B cell (primary cell): ENCODE measurements around the gene ATP6V1D.

Experiments used
- EZH2 ChIP-seq: IDR thresholded peaks from 2 replicates; pipeline ENCODE4 v1.6.1; 2012; ENCODE audit warnings: borderline replicate concordance, low read depth, mild to moderate bottlenecking, moderate library complexity, low read length; ENCODE audit not compliant: insufficient read depth, poor library complexity, severe bottlenecking
- TF ChIP-seq, protein P1 (sequence below): fragments of 200-600 bp; IDR thresholded peaks from one replicate; pipeline ENCODE4 v1.8.0; 2022; ENCODE audit warnings: antibody characterized with exemption, mild to moderate bottlenecking

DNA sequence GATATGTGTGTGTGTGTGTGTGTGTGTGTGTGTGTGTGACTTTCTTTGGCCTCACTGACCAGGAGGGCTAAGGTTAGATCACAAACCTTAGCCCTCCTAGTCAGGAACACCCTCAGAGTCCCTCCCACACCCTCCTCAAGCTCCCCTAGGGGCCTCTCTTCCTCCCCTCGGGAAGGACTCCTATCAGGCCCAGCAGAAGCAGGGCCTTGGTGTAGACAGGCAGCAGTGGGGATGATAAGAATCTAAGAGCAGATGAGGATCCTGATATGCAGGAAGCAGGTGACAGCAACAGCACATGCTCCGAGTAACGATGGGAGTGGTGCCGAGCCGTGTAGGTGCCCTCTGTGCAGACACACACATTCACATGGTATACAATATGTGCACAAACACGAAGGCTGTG lies 31.7 kb upstream of the ATP6V1D start:
- TF ChIP-seq, protein P1, sequence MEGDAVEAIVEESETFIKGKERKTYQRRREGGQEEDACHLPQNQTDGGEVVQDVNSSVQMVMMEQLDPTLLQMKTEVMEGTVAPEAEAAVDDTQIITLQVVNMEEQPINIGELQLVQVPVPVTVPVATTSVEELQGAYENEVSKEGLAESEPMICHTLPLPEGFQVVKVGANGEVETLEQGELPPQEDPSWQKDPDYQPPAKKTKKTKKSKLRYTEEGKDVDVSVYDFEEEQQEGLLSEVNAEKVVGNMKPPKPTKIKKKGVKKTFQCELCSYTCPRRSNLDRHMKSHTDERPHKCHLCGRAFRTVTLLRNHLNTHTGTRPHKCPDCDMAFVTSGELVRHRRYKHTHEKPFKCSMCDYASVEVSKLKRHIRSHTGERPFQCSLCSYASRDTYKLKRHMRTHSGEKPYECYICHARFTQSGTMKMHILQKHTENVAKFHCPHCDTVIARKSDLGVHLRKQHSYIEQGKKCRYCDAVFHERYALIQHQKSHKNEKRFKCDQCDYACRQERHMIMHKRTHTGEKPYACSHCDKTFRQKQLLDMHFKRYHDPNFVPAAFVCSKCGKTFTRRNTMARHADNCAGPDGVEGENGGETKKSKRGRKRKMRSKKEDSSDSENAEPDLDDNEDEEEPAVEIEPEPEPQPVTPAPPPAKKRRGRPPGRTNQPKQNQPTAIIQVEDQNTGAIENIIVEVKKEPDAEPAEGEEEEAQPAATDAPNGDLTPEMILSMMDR, result no peak
- TF ChIP-seq EZH2, result no peak
